Chondrocyte (in vitro differentiated cells): ENCODE data around the gene ANTXR2. TPM values are rescaled to one million over a fixed set of nuclear protein-coding genes. Genes with fewer than 3 reads are reported as not detected.

ENCODE experiments used
- DNase-seq: peaks from one replicate; pipeline ENCODE4 v3.0.0; 2021; ENCODE audit warnings: mixed read lengths, low spot score
- H3K27ac Mint-ChIP-seq: one replicate; pipeline ENCODE4 v1.8.0; 2021; ENCODE audit warnings: mild to moderate bottlenecking, moderate library complexity, mixed read lengths; ENCODE audit not compliant: unreplicated experiment
- H3K27me3 Mint-ChIP-seq: 2 replicates; pipeline ENCODE4 v1.8.0; 2021; ENCODE audit warnings: low read depth, mixed read lengths
- H3K36me3 Mint-ChIP-seq: 2 replicates; pipeline ENCODE4 v1.8.0; 2021; ENCODE audit warnings: low read depth, mixed read lengths
- H3K4me1 Mint-ChIP-seq: 2 replicates; pipeline ENCODE4 v1.8.0; 2021; ENCODE audit warnings: low read depth, mild to moderate bottlenecking, mixed read lengths
- H3K4me3 Mint-ChIP-seq: one replicate; pipeline ENCODE4 v1.8.0; 2021; ENCODE audit warnings: mild to moderate bottlenecking, moderate library complexity, mixed read lengths; ENCODE audit not compliant: unreplicated experiment
- H3K9me3 Mint-ChIP-seq: 2 replicates; pipeline ENCODE4 v1.8.0; 2021; ENCODE audit warnings: low read depth, mixed read lengths
- total RNA-seq: library from RNA; stranded (reverse); gene quantifications from 3 replicates; pipeline ENCODE4 v1.2.1, GENCODE V29; 2021
- TF ChIP-seq, protein P1 (sequence below): fragments of 200-600 bp; sonication (generic); IDR thresholded peaks from 2 replicates; pipeline ENCODE4 v1.5.0; 2021; ENCODE audit warnings: antibody characterized with exemption, mild to moderate bottlenecking, moderate library complexity

Gene ANTXR2
- total RNA-seq, 1 donor from 2014 or later, result 32.1 TPM

DNA sequence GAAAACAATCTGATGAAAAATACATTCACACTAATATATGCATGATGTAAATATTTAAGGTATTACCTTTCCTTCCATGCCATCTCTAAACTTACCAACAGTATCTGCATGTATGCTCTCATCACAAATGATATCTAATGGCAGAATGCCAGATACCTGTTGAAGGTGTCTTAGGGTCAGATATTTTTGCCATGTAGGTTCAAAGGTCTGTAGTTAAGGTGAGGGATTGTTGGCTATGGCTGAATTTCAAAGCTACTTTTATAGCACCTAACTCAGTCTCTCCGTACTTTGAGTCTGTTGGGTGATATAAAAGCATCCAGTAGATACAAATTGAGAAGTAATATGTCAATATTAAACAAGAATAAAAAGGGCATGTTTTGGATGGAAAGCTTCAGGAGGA, 19.8 kb upstream of the ANTXR2 start:
- TF ChIP-seq, protein P1, sequence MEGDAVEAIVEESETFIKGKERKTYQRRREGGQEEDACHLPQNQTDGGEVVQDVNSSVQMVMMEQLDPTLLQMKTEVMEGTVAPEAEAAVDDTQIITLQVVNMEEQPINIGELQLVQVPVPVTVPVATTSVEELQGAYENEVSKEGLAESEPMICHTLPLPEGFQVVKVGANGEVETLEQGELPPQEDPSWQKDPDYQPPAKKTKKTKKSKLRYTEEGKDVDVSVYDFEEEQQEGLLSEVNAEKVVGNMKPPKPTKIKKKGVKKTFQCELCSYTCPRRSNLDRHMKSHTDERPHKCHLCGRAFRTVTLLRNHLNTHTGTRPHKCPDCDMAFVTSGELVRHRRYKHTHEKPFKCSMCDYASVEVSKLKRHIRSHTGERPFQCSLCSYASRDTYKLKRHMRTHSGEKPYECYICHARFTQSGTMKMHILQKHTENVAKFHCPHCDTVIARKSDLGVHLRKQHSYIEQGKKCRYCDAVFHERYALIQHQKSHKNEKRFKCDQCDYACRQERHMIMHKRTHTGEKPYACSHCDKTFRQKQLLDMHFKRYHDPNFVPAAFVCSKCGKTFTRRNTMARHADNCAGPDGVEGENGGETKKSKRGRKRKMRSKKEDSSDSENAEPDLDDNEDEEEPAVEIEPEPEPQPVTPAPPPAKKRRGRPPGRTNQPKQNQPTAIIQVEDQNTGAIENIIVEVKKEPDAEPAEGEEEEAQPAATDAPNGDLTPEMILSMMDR, result no peak
- no peak overlapping the region for H3K4me3 Mint-ChIP-seq
- no peaks in the 10 kb centered on the region for H3K4me1 Mint-ChIP-seq

DNA sequence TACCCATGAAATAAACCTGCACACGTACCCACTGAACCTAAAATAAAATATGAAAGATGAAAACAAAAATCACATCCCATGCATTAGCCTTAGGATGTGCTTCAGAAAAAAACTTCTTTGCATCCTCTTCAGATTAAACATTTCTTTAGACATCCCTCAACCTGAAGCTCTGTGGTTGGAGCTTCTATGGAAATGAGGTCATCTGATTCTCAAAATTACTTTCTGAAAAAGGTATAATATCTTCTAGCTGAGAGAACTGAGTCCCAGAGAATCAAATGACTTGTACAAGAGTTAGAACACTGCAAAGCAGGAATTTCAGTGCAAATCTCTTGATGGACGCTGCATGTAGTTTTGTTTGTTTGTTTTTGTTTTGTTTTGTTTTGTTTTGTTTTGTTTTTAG, 19.1 kb upstream of the ANTXR2 start:
- TF ChIP-seq, protein P1, result no peak
- peaks cover 2% of the 10 kb centered on the region for H3K36me3 Mint-ChIP-seq
- H3K4me3 Mint-ChIP-seq, result no peak overlapping the region
- H3K9me3 Mint-ChIP-seq, result no peaks in the 10 kb centered on the region
- H3K27ac Mint-ChIP-seq, result no peak overlapping the region
- H3K4me1 Mint-ChIP-seq, result no peaks in the 10 kb centered on the region
- peaks cover 21% of the 10 kb centered on the region for H3K27me3 Mint-ChIP-seq
- no peak for DNase-seq

More for the DNA sequence above, 19.8 kb upstream of the ANTXR2 start:
- Mint-ChIP-seq H3K36me3 (peaks cover 2% of the 10 kb centered on the region), H3K27me3 (peaks cover 19% of the 10 kb centered on the region), H3K27ac (no peak overlapping the region), H3K9me3 (no peaks in the 10 kb centered on the region)
- DNase-seq, result no peak

DNA sequence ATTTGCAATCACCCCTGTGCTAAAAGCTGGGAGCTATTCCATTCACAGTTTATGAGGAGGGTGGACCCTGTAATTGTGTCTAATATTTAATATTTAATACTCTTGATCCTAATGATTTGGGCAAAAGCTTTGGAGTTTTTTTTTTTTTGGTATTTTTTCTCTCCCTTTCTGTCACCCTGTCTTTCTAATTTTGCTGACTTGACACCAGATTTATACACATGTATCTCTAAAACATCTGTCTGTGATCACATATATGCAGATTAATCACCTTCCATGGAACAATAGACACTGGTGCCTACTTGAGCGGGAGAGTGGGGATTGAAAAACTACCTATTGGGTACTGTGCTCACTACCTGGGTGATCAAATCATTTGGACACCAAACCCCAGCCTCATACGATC, 18.7 kb upstream of the ANTXR2 start:
- Mint-ChIP-seq H3K9me3 (no peaks in the 10 kb centered on the region), H3K4me3 (no peak overlapping the region), H3K27me3 (peaks cover 24% of the 10 kb centered on the region), H3K4me1 (no peaks in the 10 kb centered on the region), H3K27ac (no peak overlapping the region), H3K36me3 (peaks cover 2% of the 10 kb centered on the region)
- DNase-seq, result no peak
- TF ChIP-seq, protein P1, result no peak

DNA sequence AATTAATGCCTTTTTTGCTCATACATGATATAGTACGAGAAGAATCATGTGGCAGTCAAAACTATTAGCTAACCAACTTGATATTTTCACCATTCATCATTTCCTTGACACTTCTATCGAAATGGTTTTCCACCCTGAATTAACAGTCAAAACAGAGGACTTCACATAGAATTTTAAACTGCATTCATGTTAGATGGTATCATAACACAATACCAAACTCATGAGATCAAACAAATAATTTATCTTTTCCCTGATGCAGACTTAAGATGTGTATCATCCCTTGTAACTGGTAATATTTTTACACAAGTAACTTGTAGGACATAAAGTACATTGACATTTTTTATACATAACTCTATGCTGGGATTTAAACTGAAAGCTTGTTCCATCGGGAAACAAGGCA, 18.2 kb upstream of the ANTXR2 start:
- peaks cover 2% of the 10 kb centered on the region for H3K36me3 Mint-ChIP-seq
- H3K4me1 Mint-ChIP-seq, result no peaks in the 10 kb centered on the region
- H3K9me3 Mint-ChIP-seq, result no peaks in the 10 kb centered on the region

DNA sequence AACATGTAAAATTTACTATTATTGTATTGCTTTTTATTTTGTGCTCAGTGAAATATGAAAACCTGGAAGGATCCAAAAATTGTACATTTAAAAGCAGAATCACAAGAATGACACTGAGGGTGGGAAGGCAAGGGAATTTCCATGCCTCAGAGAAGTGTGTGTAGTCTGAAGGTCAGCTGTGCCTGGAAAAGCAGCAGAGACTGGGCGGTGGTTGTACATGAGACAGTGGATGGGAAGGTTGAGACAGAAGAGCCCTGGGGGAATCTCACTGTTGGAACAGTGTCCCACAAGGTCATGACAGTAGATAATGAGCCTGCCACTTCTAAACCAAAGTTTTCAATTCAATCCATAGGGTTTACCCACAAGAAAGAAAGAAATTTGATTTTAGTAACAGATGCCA, 17.1 kb upstream of the ANTXR2 start:
- no peak overlapping the region for H3K27ac Mint-ChIP-seq
- DNase-seq, result no peak
- H3K36me3 Mint-ChIP-seq, result peaks cover 2% of the 10 kb centered on the region
- TF ChIP-seq, protein P1, result no peak
- H3K27me3 Mint-ChIP-seq, result peaks cover 25% of the 10 kb centered on the region
- no peaks in the 10 kb centered on the region for H3K9me3 Mint-ChIP-seq
- H3K4me3 Mint-ChIP-seq, result no peak overlapping the region
- no peaks in the 10 kb centered on the region for H3K4me1 Mint-ChIP-seq

More for the DNA sequence above, 18.2 kb upstream of the ANTXR2 start:
- DNase-seq, result no peak
- Mint-ChIP-seq H3K27ac (no peak overlapping the region), H3K27me3 (peaks cover 25% of the 10 kb centered on the region), H3K4me3 (no peak overlapping the region)
- TF ChIP-seq, protein P1, result no peak
